Measurements from ENCODE around the gene MIF4GD.
A peak's percentile ranks its signal among the peaks of the same experiment; 100 is the strongest.
"Not testable (repeated sequence)": the region's sequence is repeated elsewhere in the genome, so short reads cannot be mapped to it uniquely, and the experiment has no call there.

The MIF4GD gene

GRCh38 chr17:75288359-75288758, 17.3 kb upstream of the MIF4GD start:
- DNase-seq, result no peak

GRCh38 chr17:75287221-75287620, 16.2 kb upstream of the MIF4GD start:
- DNase-seq, result no peak

DNA sequence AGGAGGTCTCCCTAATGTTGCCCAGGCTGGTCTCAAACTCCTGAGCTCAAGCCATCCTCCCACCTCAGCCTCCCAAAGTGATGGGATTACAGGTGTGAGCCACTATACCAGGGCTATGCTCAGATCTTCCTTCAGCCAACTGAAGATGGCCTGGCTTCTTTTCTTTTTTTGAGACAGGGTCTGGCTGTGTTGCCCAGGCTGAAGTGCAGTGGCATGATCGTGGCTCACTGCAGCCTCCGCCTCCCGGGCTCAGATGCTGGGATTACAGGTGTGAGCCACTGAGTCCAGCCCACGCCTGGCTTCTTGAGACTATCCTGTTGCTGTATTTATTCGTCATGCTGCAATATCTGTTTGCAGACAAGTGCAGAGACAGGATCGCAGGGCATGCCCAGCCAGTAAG, 14.1 kb upstream of the MIF4GD start:
- DNase-seq, result no peak

GRCh38 chr17:75280189-75280588, 9.2 kb upstream of the MIF4GD start:
- not testable (repeated sequence) for DNase-seq

DNA sequence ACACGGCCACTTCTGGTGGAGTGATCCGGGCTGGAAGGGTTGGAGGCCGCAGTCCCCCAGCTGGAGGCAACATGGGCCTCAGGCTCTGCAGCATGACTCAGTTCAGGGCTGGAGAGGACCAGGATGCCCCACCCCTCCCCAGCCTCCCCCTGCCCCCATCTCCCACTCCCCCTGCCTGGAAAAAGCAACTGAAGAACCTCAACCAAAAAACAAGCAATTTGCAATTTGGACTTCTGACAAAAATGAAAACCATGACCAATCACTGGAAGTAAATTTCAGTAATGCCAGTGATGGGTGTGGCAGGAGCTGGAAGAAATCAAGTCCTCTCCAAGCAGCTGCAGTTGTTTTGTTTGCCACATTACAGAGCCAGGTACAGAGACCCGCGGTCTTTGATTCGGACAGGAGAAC, 6.6 kb upstream of the MIF4GD start:
- no peak for DNase-seq

DNA sequence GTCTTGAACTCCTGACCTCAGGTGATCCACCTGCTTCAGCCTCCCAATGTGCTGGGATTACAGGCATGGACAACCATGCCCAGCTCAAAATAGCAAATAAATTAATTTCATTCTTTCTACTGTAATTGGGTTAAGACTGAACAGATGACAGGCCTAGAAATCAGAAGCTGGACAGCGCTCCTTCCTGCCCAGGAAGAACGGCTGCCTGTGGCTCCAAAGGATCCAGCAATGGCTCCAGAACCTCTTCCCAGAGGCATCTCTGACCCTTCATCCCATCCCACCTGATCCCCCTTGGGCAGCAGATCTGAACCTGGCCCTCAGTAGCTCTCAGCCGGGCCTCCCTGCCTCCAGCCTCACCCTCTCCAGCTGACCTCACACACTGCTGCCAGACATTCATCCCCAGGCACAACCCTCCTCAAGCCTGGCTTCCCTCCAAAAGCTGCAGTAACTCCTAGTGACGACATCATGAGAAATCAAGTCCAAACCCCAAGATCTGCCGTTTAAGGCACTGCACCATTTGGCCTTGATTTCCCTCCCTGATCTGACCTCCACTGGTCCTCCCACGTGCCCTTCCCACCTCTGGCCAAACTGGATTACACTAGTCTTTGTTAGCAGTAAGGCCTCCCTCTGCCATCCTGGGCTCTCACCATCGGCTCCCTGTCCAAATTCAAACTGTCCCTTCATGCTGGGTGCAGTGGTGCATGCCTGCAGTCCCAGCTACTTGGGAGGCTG, 3.1 kb upstream of the MIF4GD start:
- DNase-seq, result peak in 1 of 2 experiments; percentile 12

DNA sequence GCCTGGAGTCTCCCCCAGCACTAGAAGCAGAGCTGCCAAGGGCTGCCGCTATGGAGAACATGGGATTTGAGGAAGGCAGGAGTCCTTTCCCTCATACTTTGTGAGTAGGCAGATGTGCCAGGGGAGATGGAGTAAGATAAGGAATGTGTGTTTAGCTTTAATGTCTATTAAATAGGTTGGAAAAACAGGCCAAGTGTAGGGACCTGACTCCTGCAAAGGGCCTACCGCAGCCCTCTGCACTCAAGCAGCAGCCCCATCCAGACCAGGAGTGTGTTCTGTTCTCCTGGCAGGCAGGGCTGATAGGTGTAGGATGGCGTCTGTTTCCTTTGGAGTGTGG, 1.8 kb upstream of the MIF4GD start:
- no peak for DNase-seq

- peak in 1 of 2 experiments; percentile 53 for DNase-seq
These were observed 1.2 kb upstream of the MIF4GD start for GRCh38 chr17:75271955-75272847.

DNA sequence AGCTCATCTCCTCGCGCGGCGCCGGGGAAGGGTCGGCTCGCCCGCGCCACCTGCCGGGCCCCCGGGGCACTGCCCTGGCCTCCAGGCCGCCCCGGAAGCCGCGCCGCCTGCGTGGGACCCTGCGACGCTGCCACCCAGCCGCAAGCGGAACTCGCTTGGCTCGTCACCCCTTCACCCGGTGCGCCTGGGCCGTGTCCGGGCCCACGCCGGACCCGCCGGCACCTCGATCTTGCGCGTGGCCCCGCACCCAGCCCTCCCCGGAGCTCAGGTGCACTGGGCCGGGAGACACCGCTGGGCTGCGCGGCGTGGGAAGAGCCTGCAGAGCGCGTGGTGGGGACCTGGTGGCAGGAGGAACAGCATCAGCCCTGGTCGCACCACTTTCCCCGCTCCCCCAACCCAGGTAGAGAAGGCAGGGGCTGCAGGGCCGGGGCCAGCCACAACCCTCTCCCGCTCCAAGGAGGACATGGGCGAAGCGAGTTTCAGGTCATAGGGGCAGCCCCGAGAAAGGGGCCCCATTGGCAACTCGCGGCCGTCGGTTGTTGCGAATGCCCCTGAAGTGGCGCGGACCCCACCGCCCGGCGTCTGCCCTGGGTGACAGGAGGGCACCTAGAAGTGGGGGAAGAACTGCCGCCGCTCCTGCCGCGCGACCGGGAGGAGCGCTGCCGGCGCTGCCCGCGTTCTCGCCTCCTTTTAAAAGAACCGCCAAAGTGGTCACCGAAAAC, 363 bp upstream of the MIF4GD start:
- DNase-seq, result peak; percentile 85 to 86

- DNase-seq, result peak; percentile 94
These were observed 639 bp downstream of the MIF4GD start for GRCh38 chr17:75270218-75270965.

GRCh38 chr17:75269844-75270217, 1.2 kb downstream of the MIF4GD start:
- DNase-seq, result peak in 1 of 2 experiments; percentile 26

GRCh38 chr17:75267411-75268232, 3.4 kb downstream of the MIF4GD start:
- no peak for DNase-seq

DNA sequence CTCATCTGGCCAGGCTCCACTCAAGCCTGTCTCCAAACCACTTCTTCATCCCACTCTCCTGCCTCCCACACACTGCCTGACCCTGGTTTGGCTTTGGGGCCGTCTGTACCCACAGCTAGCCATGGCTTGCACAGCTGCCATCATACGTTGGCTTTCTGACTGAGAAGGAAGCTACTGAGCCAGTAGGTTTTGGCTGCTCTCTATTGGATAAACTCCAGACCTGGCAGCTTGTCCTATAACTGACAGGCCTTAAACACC, 3.9 kb downstream of the MIF4GD start:
- DNase-seq, result peak; percentile 33 to 34

DNA sequence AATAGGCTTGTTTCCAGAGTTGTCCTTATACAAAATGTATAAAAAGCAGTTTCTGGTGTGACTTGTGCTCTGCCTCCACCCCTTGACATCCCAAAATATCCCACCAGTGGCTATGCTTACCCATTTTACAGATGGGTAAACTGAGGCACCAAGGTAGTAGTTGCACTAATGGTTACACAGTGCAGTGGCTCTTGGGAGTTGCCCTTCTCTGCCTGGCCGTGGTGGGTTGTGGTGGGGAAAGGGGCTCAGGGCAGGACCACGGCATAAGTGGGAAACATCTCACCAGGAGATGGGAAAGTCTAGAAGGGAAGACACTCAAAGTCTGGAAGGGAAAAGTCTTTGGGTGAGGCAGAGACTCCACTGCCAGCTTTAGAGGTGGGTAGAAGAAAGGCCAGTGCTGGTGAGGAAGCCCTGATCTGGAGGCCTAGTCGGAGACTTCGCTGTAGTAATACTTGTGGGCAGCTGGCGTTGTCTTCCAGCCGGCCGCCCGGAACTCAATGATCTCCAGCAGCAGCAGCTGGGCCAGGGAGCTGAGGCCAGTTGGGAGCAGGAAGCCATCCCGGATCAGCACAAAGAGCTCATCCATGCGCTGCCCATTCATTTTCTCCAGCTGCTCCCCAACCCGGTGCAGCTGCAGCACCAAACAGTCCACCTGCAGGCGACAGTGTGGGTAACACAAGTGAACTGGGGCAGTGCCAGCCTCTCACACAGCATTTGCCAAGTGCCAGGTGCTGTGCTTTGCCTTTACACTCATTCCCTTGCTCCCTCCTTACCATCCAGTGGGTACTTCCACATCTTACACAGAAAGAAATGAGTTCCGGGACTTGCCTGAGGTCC, 4.5 kb downstream of the MIF4GD start:
- DNase-seq, result no peak

DNA sequence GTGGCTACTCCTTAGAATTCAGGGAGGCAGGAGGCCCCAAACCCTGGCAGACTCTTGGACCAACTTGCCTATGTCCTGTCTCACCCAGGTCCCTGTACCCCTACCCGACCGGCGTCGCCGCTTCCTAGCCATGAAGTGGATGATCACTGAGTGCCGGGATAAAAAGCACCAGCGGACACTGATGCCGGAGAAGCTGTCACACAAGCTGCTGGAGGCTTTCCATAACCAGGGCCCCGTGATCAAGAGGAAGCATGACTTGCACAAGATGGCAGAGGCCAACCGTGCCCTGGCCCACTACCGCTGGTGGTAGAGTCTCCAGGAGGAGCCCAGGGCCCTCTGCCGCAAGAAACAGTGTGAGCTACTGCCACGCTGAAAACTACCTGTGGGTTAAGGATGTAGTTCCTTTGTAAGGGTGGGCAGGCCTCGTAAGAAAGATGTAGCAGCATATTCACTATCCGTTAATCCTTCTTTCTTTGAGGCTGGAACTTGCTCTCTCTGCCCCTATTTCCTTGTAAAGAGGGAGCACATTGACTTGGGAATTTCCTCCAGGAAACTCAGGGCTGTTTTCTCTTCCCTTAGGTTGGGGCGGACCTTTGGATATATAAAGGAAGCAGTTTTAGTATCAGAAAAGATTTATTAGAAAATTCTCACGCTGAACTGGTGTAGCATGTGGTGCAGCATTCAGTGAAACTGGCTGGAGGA, 5.3 kb downstream of the MIF4GD start:
- no peak for DNase-seq

- DNase-seq, result peak; percentile 28 to 39
These were observed 8.0 kb downstream of the MIF4GD start for GRCh38 chr17:75263055-75263454.

- peak in 1 of 2 experiments; percentile 47 for DNase-seq
These were observed 8.9 kb downstream of the MIF4GD start for GRCh38 chr17:75262112-75262606.

GRCh38 chr17:75261336-75262111, 9.5 kb downstream of the MIF4GD start, which contains the start of the genes GGA3 and MRPS7:
GGA3 (minus strand) TSS chr17:75261606; CDS start chr17:75261587, 19 bp downstream.
MRPS7 (plus strand) TSS chr17:75261879; CDS start chr17:75261901, 22 bp downstream.
- peak; percentile 94 to 95 for DNase-seq

DNA sequence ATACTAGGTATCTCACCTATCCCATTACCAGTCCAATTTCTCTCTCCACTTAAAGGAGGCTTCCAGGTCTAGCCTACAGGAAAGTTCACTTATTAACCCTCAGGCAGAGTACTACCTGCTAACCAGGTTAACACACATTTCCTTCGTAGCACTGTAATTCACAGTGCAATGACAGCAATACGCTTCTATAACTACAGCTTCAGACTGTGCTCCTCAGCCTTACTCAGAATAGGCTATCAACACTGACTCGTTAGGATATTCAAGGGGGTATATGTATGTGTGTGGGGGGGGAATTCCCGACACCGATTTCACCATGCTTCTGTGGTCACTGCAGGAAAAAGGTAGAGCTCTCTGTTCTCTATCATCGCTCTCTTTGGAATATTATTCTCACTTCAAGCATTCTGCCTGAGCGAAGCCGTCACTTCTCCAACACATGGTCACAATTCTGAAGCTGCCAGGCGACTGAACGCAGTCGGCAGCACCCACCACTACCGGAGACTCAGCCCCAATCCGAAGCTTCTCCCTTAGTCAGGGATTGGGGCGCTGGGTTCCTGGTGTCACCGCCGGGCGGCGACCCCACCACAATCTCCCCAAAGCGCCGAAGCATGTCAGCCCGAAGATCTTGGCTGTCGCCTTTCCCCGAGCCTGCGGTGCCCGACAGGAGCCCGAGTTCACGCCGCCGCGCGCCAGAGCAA, 10.2 kb downstream of the MIF4GD start:
- peak; percentile 59 to 82 for DNase-seq
